ENCODE data around the gene TOPAZ1. TPM values are rescaled to one million over a fixed set of nuclear protein-coding genes. Genes with fewer than 3 reads are reported as not detected.

Gene TOPAZ1
- total RNA-seq, 2 experiments from 2014 or later = not detected

- Mint-ChIP-seq H3K27ac (no peak overlapping the region), H3K4me1 (ENCODE audit: low read depth) (no peaks in the 10 kb centered on the region), H3K4me3 (no peak overlapping the region), H3K27me3 (peaks cover 15% of the 10 kb centered on the region), H3K36me3 (ENCODE audit: low read depth) (no peaks in the 10 kb centered on the region), H3K9me3 (peaks cover under 1% of the 10 kb centered on the region)
- POLR2A ChIA-PET = no interaction called here
- no peak for TF ChIP-seq CTCF (IDR thresholded peaks at IDR 0.05)
- intact Hi-C loops (cut with micrococcal nuclease) = no loop called here
- ATAC-seq = no peak
- CTCF ChIA-PET = no interaction called here
- no peak for DNase-seq
Measured at GRCh38 chr3:44277925-44278324, 36.2 kb downstream of the TOPAZ1 start.

GRCh38 chr3:44280077-44280476 lies 38.4 kb downstream of the TOPAZ1 start:
- H3K4me3 Mint-ChIP-seq = no peak overlapping the region

GRCh38 chr3:44280631-44281030 lies 38.9 kb downstream of the TOPAZ1 start:
- Mint-ChIP-seq H3K27me3 (peaks cover 14% of the 10 kb centered on the region), H3K9me3 (no peaks in the 10 kb centered on the region), H3K27ac (no peak overlapping the region), H3K36me3 (ENCODE audit: low read depth) (no peaks in the 10 kb centered on the region), H3K4me3 (no peak overlapping the region), H3K4me1 (ENCODE audit: low read depth) (no peaks in the 10 kb centered on the region)
- ChIA-PET POLR2A (no interaction called here), CTCF (no interaction called here)
- intact Hi-C loops (cut with micrococcal nuclease) = no loop called here
- DNase-seq (no peak), ATAC-seq (no peak)
- TF ChIP-seq CTCF (IDR thresholded peaks at IDR 0.05) = no peak

More at GRCh38 chr3:44280077-44280476, 38.4 kb downstream of the TOPAZ1 start:
- intact Hi-C loops (cut with micrococcal nuclease) = no loop called here
- POLR2A ChIA-PET = no interaction called here
- ATAC-seq (no peak), DNase-seq (no peak)
- H3K36me3 Mint-ChIP-seq (ENCODE audit: low read depth) = no peaks in the 10 kb centered on the region
- no peak for TF ChIP-seq CTCF (IDR thresholded peaks at IDR 0.05)
- H3K4me1 Mint-ChIP-seq (ENCODE audit: low read depth) = no peaks in the 10 kb centered on the region
- H3K27me3 Mint-ChIP-seq = peaks cover 17% of the 10 kb centered on the region
- H3K27ac Mint-ChIP-seq = no peak overlapping the region
- no peaks in the 10 kb centered on the region for H3K9me3 Mint-ChIP-seq
- CTCF ChIA-PET = no interaction called here

- Mint-ChIP-seq H3K4me3 (no peak overlapping the region), H3K9me3 (no peaks in the 10 kb centered on the region), H3K4me1 (ENCODE audit: low read depth) (no peaks in the 10 kb centered on the region), H3K36me3 (ENCODE audit: low read depth) (no peaks in the 10 kb centered on the region), H3K27ac (no peak overlapping the region), H3K27me3 (peaks cover 13% of the 10 kb centered on the region)
- DNase-seq = no peak
- no peak for ATAC-seq
- CTCF ChIA-PET = no interaction called here
- no peak for TF ChIP-seq CTCF (IDR thresholded peaks at IDR 0.05)
- POLR2A ChIA-PET = no interaction called here
- intact Hi-C loops (cut with micrococcal nuclease) = no loop called here
Measured at GRCh38 chr3:44284949-44285348, 43.3 kb downstream of the TOPAZ1 start.

GRCh38 chr3:44289882-44290462 lies 48.3 kb downstream of the TOPAZ1 start:
- H3K27me3 Mint-ChIP-seq = peaks cover 13% of the 10 kb centered on the region
- no peak overlapping the region for H3K27ac Mint-ChIP-seq
- POLR2A ChIA-PET = no interaction called here
- H3K9me3 Mint-ChIP-seq = no peaks in the 10 kb centered on the region
- no peaks in the 10 kb centered on the region for H3K36me3 Mint-ChIP-seq (ENCODE audit: low read depth)
- TF ChIP-seq CTCF (IDR thresholded peaks at IDR 0.05) = no peak
- intact Hi-C loops (cut with micrococcal nuclease) = no loop called here
- DNase-seq (no peak), ATAC-seq (no peak)
- H3K4me1 Mint-ChIP-seq (ENCODE audit: low read depth) = no peaks in the 10 kb centered on the region
- H3K4me3 Mint-ChIP-seq = no peak overlapping the region
- CTCF ChIA-PET = interaction anchor here (1.2 kb wide), 1 partner anchor 13 kb away, joined by 3 read pairs; no protein-coding TSS in a partner anchor

Data from activated CD8-positive, alpha-beta T cell treated with anti-CD3 and anti-CD28 coated beads for 36 hours (primary cell).